Bronchial epithelial cell (primary cell): Measurements from ENCODE around the gene GMDS. TPM values are rescaled to one million over a fixed set of nuclear protein-coding genes. Genes with fewer than 3 reads are reported as not detected.

ENCODE experiments used
- DNase-seq: peaks from one replicate; pipeline ENCODE4 v3.0.0-alpha.2; 2010; ENCODE audit warnings: low read depth
- FAIRE-seq: peaks from 2 replicates; lab custom pipeline; 2011; peaks lifted over from hg19 to GRCh38; lab: Jason Lieb, UNC
- H3K27me3 ChIP-seq: 2 replicates; pipeline ENCODE4 v1.5.1; 2011; ENCODE audit warnings: low read length; ENCODE audit not compliant: control insufficient read depth, insufficient read depth
- H3K36me3 ChIP-seq: 2 replicates; pipeline ENCODE4 v1.5.1; 2011; ENCODE audit warnings: low read length; ENCODE audit not compliant: control insufficient read depth, insufficient read depth
- H3K4me3 ChIP-seq: 2 replicates; pipeline ENCODE4 v1.5.1; 2011; ENCODE audit warnings: mild to moderate bottlenecking, low read depth, low read length, control low read depth
- CTCF ChIP-seq: IDR thresholded peaks from 2 replicates; pipeline ENCODE4 v1.5.1; 2011; ENCODE audit warnings: mild to moderate bottlenecking, moderate library complexity, low read length, control low read depth, inconsistent platforms; ENCODE audit not compliant: insufficient read depth, severe bottlenecking
- total RNA-seq: library from RNA; depleted of rRNA; stranded (reverse); fragments of >200 nt; gene quantifications from 2 replicates; pipeline ENCODE4 v1.2.1, GENCODE V29; 2014

The GMDS gene
- total RNA-seq, 1 donor from 2014 or later: 8.2 TPM

GRCh38 chr6:2235777-2236495 is 9.5 kb downstream of the GMDS start:
- Histone ChIP-seq H3K27me3 (no peaks in the 10 kb centered on the region), H3K36me3 (no peaks in the 10 kb centered on the region), H3K4me3 (no peak overlapping the region)
- no peak for TF ChIP-seq CTCF
- DNase-seq (no peak), FAIRE-seq (no peak)

DNA sequence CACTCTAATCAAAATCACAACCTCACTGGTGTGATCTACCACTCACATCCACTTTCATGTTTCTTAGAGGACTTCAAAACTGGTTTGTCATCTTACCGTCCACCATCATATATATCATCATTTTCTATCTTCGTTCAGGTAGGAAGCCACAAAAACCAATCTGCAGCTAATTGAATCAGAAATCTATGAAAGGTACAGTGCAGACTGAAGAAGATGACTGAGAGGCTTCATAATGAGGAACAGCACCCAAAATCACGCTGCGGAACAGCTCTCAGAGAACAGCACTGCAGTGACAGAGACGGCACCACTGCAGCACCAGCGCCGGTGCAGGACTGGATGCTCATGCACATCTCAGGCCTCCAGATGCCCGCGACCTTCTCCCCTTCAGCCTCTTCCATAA is 13.0 kb downstream of the GMDS start:
- Histone ChIP-seq H3K36me3 (no peaks in the 10 kb centered on the region), H3K27me3 (no peaks in the 10 kb centered on the region), H3K4me3 (no peak overlapping the region)
- FAIRE-seq (no peak), DNase-seq (no peak)
- no peak for TF ChIP-seq CTCF

- Histone ChIP-seq H3K27me3 (no peaks in the 10 kb centered on the region), H3K36me3 (no peaks in the 10 kb centered on the region), H3K4me3 (no peak overlapping the region)
- no peak for FAIRE-seq
- no peak for TF ChIP-seq CTCF
- DNase-seq: peak; percentile 49
Observed at GRCh38 chr6:2231438-2231837, 14.0 kb downstream of the GMDS start.

DNA sequence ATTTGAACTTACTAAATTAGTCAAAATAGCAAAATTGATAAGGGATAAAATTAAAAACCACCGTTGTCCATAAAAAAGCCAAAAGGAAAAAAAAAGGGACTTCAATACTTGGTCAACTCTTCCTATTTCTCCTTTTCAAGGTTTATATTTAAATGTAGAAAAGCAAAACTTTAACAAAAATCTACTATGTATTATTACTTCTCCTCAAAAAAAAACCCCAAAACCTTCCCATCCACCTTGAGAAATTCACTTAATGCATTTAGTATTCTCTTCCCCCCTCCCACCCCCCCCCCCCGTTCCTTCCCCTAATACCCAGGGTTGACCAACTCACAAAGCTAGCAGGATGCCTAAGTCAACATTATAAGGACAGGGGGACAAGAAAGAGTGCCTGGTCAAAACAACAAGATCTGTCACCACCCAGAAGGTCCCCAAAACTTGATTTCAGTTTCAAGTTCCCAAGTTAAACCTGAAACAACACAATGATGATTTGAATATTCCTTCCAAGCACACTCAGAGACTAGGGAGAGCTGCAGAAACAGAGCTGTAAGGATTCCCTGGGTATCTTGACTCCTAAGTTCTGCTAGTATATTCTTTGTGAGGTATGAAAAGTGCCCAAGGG is 14.6 kb downstream of the GMDS start:
- no peak for DNase-seq
- Histone ChIP-seq H3K4me3 (no peak overlapping the region), H3K27me3 (no peaks in the 10 kb centered on the region), H3K36me3 (no peaks in the 10 kb centered on the region)
- no peak for TF ChIP-seq CTCF
- FAIRE-seq: no peak

- H3K27me3 ChIP-seq: no peaks in the 10 kb centered on the region
- no peak for FAIRE-seq
- no peaks in the 10 kb centered on the region for H3K36me3 ChIP-seq
- no peak for DNase-seq
- TF ChIP-seq CTCF: no peak
- H3K4me3 ChIP-seq: no peak overlapping the region
Observed at GRCh38 chr6:2229742-2230141, 15.7 kb downstream of the GMDS start.
